GM23248 (cell line): ENCODE results near the gene UBASH3B.

Experiments
- EZH2 ChIP-seq: fragments of 200-600 bp; sonication (generic); IDR thresholded peaks from 2 replicates; pipeline ENCODE4 v1.6.1; 2018; ENCODE audit warnings: antibody characterized with exemption, mild to moderate bottlenecking; ENCODE audit not compliant: insufficient read depth, poor library complexity, severe bottlenecking
- EZH2phosphoT487 ChIP-seq: fragments of 200-600 bp; sonication (generic); IDR thresholded peaks from 2 replicates; pipeline ENCODE4 v1.6.1; 2018; ENCODE audit warnings: antibody characterized with exemption, moderate library complexity, mild to moderate bottlenecking, low read depth; ENCODE audit not compliant: insufficient read depth

GRCh38 chr11:122714484-122714883, 59.0 kb downstream of the UBASH3B start:
- TF ChIP-seq EZH2phosphoT487 (no peak), EZH2 (no peak)
